8988T (cell line): Measurements from ENCODE around the gene ARHGAP6.
"Not testable (repeated sequence)": the region's sequence is repeated elsewhere in the genome, so short reads cannot be mapped to it uniquely, and the experiment has no call there.

Source experiments
- DNase-seq: peaks from one replicate; pipeline ENCODE4 v3.0.0; 2011

The ARHGAP6 gene

DNA sequence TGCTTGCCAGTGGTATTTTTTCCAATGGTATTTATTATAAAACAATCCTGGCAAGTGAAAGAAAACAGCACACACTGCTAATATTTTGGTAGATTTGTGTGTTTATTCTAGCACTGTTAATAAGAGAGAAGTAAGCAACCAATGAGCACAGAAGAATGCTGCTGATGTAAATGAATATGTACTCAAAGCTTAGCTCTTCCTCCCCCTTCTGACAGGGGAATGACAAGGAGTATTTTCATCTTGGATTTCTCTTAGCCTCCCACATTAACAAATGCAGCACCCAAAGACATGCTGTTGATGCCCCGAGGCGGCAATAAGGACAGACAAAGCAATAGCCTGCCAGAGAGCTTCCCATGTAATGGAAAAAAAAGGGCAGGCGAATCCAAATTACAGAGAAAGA is 18.6 kb downstream of the ARHGAP6 start:
- no peak for DNase-seq

DNA sequence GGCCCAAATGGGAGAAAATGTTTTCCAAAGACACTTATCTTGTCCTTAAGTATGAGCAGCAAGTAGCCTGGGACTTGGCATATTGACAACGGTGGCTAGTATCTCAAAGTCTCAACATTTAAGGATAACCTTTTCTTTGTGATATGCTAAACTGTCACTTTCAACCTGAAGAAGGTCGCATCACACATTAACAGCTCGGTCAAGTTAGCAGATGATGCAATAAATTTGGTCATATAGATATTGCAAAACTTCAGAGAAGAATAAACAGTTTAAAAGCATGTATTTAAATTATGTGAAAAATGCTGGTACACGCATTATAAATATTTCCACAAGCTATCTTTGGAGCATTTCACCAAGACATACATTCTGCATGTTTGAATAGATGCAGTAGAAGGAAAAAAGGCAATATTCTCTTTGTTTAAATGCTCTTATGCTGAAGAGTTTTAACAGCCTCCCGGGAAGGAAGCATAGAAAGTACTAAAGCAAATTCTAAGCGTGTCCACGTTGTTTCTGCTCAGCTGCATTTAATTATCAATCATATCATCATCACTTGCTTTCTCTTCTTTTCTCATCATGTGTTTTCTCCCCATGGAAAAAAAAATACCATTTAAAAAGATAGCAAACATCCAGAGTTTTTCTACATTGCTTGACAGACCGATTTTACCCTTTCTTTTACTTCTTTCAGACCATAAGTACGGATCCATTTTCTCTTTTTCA is 24.2 kb downstream of the ARHGAP6 start:
- no peak for DNase-seq

DNA sequence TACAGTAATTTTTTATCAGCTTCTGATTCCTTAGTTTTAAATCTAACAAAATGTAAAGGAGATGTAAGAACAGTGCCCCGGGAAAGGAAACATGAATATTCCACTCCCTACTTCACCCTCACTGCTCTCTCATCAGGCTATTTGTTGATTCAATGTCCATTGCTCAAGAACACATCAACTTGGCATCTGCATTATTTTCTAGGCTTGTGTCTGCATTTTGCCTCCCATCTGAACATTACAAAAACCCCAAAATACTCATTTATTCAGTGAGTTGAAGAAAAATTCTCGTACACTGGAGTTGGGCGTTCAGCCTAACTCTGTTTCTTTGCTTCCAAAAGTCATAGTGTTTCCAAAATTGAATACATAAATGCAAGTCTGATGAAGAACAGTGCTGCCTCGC is 25.6 kb downstream of the ARHGAP6 start:
- no peak for DNase-seq

GRCh38 chrX:11632732-11633131 is 33.0 kb downstream of the ARHGAP6 start:
- DNase-seq = no peak

DNA sequence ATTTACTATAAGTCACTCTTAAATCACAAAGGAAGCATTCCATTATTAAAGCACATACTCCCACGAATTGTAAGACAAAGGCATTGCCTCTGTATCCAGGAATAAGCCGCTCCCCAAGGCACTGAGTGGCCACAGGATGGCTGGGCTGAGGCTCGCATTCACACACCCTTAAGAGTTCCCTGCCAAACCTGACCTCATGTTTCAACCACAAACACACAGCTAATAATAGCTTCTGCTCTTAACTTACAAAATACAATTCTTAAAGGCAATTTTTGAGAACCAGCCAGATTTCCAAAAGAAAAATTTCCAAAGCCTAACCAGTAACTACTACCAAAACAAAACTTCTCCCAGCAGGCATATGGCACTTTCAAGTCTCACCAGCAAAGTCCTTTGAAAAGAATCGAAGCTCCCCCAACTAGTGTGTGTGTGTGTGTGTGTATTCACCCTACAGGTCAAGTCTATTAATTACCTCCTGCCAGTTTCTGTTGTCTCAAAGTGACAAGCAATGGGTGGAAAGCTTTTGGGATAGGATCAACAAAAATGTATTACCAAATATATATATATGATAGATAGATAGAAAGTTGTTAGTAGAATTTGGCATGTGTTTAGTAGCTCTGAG is 36.0 kb downstream of the ARHGAP6 start:
- DNase-seq = no peak

DNA sequence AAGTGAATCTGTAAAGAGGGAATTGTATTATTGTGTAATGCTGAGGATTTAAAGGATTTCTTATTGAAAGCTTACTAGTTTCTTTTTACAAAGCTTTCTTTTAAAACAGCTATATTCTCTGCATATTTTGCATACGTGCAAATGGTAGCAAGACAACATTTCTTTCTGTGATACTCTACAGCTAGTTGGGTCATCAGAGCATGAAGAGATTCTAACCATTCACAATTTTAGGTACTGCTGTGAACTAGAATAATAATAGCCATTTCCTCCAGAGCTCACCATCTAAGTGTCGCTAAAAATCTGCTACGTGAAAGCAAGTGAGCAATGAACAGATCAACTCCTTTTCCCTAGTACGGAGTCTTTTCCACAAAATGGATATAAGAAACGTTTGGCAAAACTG is 37.3 kb downstream of the ARHGAP6 start:
- no peak for DNase-seq

DNA sequence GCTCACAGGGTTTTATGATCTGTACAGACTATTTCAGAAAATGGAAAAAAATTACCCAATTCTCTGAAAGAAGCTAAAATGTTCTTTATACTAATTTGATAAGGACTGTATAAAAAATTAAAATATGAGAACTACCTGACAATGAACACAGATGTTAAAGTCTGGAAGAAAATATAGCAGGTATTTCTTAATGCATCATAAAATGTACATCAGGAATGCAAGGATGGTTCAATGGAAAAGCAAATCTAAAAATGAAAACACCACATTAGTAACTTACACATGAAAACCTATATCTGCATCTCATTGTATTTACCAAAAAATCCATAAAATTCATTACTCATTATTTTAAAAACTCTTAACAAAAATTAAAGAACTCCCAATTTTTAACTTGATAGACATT is 39.4 kb downstream of the ARHGAP6 start:
- DNase-seq = no peak

GRCh38 chrX:11619441-11619840 is 46.3 kb downstream of the ARHGAP6 start:
- DNase-seq = no peak

DNA sequence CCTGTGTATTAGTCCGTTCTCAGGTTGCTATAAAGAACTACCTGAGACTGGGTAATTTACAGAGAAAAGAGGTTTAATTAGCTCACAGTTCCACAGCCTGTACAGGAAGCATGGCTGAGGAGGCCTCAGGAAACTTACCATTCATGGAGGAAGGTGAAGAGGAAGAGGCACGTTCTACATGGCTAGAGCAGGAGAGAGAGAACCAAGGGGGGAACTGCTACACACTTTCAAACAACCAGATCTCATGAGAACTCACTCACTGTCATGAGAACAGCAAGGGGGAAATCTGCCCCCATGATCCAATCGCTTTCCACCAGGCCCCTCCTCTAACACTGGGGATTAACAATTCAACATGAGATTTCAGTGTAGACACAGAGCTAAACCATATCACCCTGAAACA is 51.5 kb downstream of the ARHGAP6 start:
- not testable (repeated sequence) for DNase-seq

DNA sequence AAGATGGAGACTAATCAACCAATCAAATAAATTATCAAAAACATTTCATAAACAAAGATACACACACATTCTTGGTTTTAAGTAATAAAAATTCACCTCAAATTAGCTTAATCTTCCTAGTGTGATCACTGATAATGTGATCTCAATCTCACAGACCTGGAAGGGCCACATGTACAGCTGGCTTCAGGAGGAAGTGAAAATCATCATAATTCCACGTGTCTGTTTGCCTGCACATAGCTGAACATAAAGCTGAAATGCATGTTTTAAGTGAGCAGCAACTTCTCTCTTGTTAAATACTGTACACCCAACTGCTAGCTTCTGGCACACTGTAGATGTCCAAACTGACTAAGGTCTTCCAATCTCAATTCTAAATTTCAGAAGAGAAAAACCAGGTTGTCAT is 53.8 kb downstream of the ARHGAP6 start:
- no peak for DNase-seq

GRCh38 chrX:11611161-11611560 is 54.6 kb downstream of the ARHGAP6 start:
- DNase-seq = no peak

GRCh38 chrX:11609109-11609508 is 56.6 kb downstream of the ARHGAP6 start:
- no peak for DNase-seq

GRCh38 chrX:11606408-11606807 is 59.3 kb downstream of the ARHGAP6 start:
- no peak for DNase-seq

DNA sequence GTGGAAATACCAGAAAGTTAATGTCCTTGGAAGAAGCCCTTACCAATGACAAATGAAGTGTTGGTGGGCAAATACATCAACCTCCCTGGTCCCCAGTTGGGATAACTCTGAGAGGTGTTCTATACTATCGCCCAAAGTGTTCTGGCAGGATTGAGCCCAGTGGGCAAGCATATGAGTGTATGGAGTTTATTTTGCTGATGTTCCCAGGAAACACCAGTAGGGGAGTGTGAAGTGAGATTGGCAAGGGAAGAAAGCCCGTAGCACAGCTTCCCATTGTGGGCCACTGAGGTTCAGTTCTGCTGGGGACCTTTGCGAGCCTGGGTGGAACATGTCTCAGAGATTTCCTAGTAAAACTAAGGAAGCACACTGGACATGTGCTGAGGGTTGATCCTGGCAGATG is 65.1 kb downstream of the ARHGAP6 start:
- no peak for DNase-seq

DNA sequence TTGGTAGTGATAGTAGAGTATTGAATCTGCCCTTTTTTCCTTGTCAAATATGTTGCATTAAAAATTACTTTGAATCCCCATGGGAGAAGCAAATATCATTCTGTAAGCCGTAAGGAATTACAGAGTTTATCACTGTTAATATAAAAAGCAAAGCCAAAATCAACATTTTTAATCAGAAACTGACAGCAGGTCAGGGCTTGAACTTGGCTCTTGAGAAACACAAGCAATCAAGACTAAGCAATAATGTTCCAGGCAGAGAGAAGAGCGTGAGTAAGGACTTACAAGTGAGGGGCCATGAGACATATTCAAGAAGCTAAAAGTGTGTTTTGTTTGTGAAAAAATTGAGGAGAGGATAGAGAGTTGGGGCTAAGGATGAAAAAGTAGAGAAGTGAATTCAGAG is 68.2 kb downstream of the ARHGAP6 start:
- DNase-seq = no peak

GRCh38 chrX:11591723-11592346 is 73.9 kb downstream of the ARHGAP6 start:
- no peak for DNase-seq

GRCh38 chrX:11589641-11590040 is 76.1 kb downstream of the ARHGAP6 start:
- DNase-seq = no peak

- no peak for DNase-seq
These were observed 77.6 kb downstream of the ARHGAP6 start for GRCh38 chrX:11588097-11588496.

- DNase-seq = no peak
These were observed 80.5 kb downstream of the ARHGAP6 start for GRCh38 chrX:11585174-11585573.

GRCh38 chrX:11580789-11581188 is 84.9 kb downstream of the ARHGAP6 start:
- no peak for DNase-seq

DNA sequence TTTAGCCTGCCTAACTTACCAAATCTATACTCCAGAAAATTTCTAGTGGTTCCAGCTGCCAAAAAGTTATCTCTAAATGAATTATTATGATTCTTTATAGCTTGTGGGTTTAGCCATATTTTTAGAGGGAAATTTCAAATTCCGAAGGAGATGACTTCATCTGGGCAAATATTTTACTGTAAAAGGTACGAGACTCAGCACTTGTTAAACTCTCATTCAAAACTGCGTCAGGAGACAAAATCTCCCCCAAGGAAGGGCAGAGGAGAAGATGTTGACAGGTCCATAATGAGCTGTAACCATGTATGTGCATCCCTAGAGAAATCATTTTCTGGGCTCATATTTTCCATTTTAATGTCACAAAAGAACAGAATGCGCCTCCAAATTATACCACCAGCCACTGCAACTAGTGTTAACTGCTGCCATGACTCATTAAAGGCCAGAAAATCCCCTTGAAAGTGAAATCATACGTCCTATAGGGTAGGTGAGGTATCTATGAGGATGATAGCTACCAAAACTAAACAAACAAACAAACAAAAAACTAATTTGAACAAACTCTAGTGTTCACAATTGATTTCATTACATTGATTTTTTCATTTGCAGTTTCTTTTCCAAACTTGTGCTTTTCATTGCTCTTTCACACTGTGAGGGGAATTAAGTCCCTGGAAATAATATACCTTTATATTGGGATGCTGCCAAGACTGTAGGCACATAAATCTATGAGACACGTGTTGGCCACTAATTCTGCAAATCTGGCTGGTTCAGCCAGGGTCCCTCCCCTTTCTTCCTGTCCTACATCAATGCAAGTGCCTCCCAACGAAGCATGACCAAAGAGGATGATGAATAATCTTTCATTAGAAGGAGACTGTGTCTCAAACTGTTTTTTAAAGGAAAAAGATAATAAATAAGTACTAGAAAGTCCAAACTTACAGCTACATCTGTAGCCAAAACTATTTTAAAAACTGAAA is 85.8 kb downstream of the ARHGAP6 start:
- no peak for DNase-seq

DNA sequence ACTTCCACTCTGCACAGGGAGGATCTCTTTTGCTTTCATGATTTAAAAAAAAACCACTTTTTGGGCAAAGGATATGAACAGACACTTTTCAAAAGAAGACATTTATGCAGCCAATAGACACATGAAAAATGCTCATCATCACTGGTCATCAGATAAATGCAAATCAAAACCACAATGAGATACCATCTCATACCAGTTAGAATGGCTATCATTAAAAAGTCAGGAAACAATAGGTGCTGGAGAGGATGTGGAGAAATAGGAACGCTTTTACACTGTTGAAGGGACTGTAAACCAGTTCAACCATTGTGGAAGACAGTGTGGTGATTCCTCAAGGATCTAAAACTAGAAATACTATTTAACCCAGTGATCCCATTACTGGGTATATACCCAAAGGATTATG is 87.4 kb downstream of the ARHGAP6 start:
- DNase-seq = not testable (repeated sequence)

- no peak for DNase-seq
These were observed 88.1 kb downstream of the ARHGAP6 start for GRCh38 chrX:11577603-11578002.
